ENCODE measurements around the gene SPINT4.

GRCh38 chr20:45771182-45771759 is 49.1 kb downstream of the SPINT4 start:
- TF ChIP-seq, protein P1, sequence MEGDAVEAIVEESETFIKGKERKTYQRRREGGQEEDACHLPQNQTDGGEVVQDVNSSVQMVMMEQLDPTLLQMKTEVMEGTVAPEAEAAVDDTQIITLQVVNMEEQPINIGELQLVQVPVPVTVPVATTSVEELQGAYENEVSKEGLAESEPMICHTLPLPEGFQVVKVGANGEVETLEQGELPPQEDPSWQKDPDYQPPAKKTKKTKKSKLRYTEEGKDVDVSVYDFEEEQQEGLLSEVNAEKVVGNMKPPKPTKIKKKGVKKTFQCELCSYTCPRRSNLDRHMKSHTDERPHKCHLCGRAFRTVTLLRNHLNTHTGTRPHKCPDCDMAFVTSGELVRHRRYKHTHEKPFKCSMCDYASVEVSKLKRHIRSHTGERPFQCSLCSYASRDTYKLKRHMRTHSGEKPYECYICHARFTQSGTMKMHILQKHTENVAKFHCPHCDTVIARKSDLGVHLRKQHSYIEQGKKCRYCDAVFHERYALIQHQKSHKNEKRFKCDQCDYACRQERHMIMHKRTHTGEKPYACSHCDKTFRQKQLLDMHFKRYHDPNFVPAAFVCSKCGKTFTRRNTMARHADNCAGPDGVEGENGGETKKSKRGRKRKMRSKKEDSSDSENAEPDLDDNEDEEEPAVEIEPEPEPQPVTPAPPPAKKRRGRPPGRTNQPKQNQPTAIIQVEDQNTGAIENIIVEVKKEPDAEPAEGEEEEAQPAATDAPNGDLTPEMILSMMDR (conservative IDR thresholded peaks at IDR 0.05), result peak; percentile 98
- TF ChIP-seq EZH2 (IDR thresholded peaks at IDR 0.05; ENCODE audit: low read depth), result no peak
